ENCODE data around the gene S100A3.
A peak's percentile ranks its signal among the peaks of the same experiment; 100 is the strongest.
"Not testable (repeated sequence)": the region's sequence is repeated elsewhere in the genome, so short reads cannot be mapped to it uniquely, and the experiment has no call there.

The S100A3 gene

GRCh38 chr1:153569465-153569864 is 20.4 kb upstream of the S100A3 start:
- no peak for DNase-seq (ENCODE audit: low spot score)

GRCh38 chr1:153568367-153569099 is 19.5 kb upstream of the S100A3 start:
- DNase-seq (ENCODE audit: low spot score): peak; percentile 79

GRCh38 chr1:153567621-153568366 is 18.7 kb upstream of the S100A3 start:
- no peak for DNase-seq (ENCODE audit: low spot score)

- peak; percentile 92 for DNase-seq (ENCODE audit: low spot score)
Observed at GRCh38 chr1:153566414-153567371, 17.6 kb upstream of the S100A3 start.

GRCh38 chr1:153565529-153566374 is 16.7 kb upstream of the S100A3 start, which contains the start of gene S100A2:
S100A2 (minus strand) TSS chr1:153565844; CDS start chr1:153563877, 1,967 bp downstream.
- peak; percentile 40 for DNase-seq (ENCODE audit: low spot score)

GRCh38 chr1:153563991-153564390 is 14.9 kb upstream of the S100A3 start:
- no peak for DNase-seq (ENCODE audit: low spot score)

- DNase-seq (ENCODE audit: low spot score): no peak
Observed at GRCh38 chr1:153563483-153563901, 14.4 kb upstream of the S100A3 start.

GRCh38 chr1:153562021-153562420 is 13.0 kb upstream of the S100A3 start:
- not testable (repeated sequence) for DNase-seq (ENCODE audit: low spot score)

GRCh38 chr1:153561466-153561985 is 12.5 kb upstream of the S100A3 start:
- DNase-seq (ENCODE audit: low spot score): no peak

- DNase-seq (ENCODE audit: low spot score): no peak
Observed at GRCh38 chr1:153560771-153561465, 11.9 kb upstream of the S100A3 start.

- no peak for DNase-seq (ENCODE audit: low spot score)
Observed at GRCh38 chr1:153560241-153560640, 11.2 kb upstream of the S100A3 start.

- no peak for DNase-seq (ENCODE audit: low spot score)
Observed at GRCh38 chr1:153557877-153558276, 8.8 kb upstream of the S100A3 start.

- DNase-seq (ENCODE audit: low spot score): no peak
Observed at GRCh38 chr1:153556348-153556747, 7.3 kb upstream of the S100A3 start.

- DNase-seq (ENCODE audit: low spot score): no peak
Observed at GRCh38 chr1:153553830-153554541, 4.9 kb upstream of the S100A3 start.

- no peak for DNase-seq (ENCODE audit: low spot score)
Observed at GRCh38 chr1:153553096-153553495, 4.0 kb upstream of the S100A3 start.

- no peak for DNase-seq (ENCODE audit: low spot score)
Observed at GRCh38 chr1:153552335-153552734, 3.3 kb upstream of the S100A3 start.

GRCh38 chr1:153550827-153551500 is 1.9 kb upstream of the S100A3 start:
- DNase-seq (ENCODE audit: low spot score): no peak

GRCh38 chr1:153550398-153550758 is 1.3 kb upstream of the S100A3 start:
- no peak for DNase-seq (ENCODE audit: low spot score)

GRCh38 chr1:153549741-153550397 is 811 bp upstream of the S100A3 start:
- DNase-seq (ENCODE audit: low spot score): no peak

Measured in CD4-positive, alpha-beta T cell treated with Interleukin-6 at 100 ng/mL for 8 hours (primary cell).